Breast epithelium (tissue), 4 donors: Measurements from ENCODE around the gene CNPY4. TPM values are rescaled to one million over a fixed set of nuclear protein-coding genes. Genes with fewer than 3 reads are reported as not detected.

Source experiments
- DNase-seq, 2 donors: peaks; one replicate each; pipeline ENCODE4 v3.0.0-alpha.2; 2019; ENCODE audit warnings: low spot score in 2 of 2
- H3K27ac ChIP-seq, 2 donors: fragments of 200-600 bp; sonication (generic) in 1 of 2; one replicate each; pipeline ENCODE4 v1.5.1; 2016 to 2019; ENCODE audit warnings: mild to moderate bottlenecking in 1 of 2
- H3K27me3 ChIP-seq, 2 donors: fragments of 200-600 bp; sonication (generic) in 1 of 2; one replicate each; pipeline versions ENCODE4 v1.5.1 to v1.6.0; 2017 to 2019; ENCODE audit warnings: control low read depth in 1 of 2, mild to moderate bottlenecking in 1 of 2
- H3K36me3 ChIP-seq: fragments of 200-600 bp; one replicate; pipeline ENCODE4 v1.5.1; 2019
- H3K4me1 ChIP-seq, 2 donors: fragments of 200-600 bp; sonication (generic); one replicate each; pipeline ENCODE4 v1.5.1; 2016 to 2019; ENCODE audit warnings: control low read depth in 1 of 2
- H3K4me3 ChIP-seq, 3 donors: fragments of 200-600 bp; sonication (generic); 1 replicate in 2 of 3; 2 replicates in 1 of 3; pipeline ENCODE4 v1.5.1; 2016 to 2019; ENCODE audit warnings: mild to moderate bottlenecking in 3 of 3, moderate library complexity in 2 of 3
- H3K9me3 ChIP-seq, 2 donors: fragments of 200-600 bp; sonication (generic) in 1 of 2; one replicate each; pipeline ENCODE4 v1.5.1; 2016 to 2019; ENCODE audit warnings: control low read depth in 1 of 2
- CTCF ChIP-seq, 3 donors: fragments of 450-650 bp; IDR thresholded peaks; one replicate each; pipeline ENCODE4 v1.5.1; 2016 to 2017; ENCODE audit warnings: antibody characterized with exemption in 3 of 3, mild to moderate bottlenecking in 3 of 3, moderate library complexity in 3 of 3
- POLR2A ChIP-seq: fragments of 450-650 bp; IDR thresholded peaks from one replicate; pipeline ENCODE4 v1.6.1; 2016; ENCODE audit warnings: antibody characterized with exemption, mild to moderate bottlenecking, moderate library complexity
- POLR2AphosphoS5 ChIP-seq, 3 donors: sonication (generic); formaldehyde crosslinking; IDR thresholded peaks; one replicate each; pipeline ENCODE4 v1.6.1; 2017; ENCODE audit warnings: antibody characterized with exemption in 3 of 3
- intact Hi-C: fragments of 100-400 bp; cut with DNase I; formaldehyde crosslinking; loops from one replicate; pipeline ENCODE4 v1.15.1; 2023; ENCODE audit warnings: low total_unique reads
- total RNA-seq, 3 donors: library from RNA; depleted of rRNA; stranded (reverse); fragments of >200 nt; gene quantifications; one replicate each; pipeline ENCODE4 v1.1.0, GENCODE V29; 2016

The CNPY4 gene
- total RNA-seq, 3 donors from 2014 or later: 7.2 to 11.8 (median 11.3) TPM

DNA sequence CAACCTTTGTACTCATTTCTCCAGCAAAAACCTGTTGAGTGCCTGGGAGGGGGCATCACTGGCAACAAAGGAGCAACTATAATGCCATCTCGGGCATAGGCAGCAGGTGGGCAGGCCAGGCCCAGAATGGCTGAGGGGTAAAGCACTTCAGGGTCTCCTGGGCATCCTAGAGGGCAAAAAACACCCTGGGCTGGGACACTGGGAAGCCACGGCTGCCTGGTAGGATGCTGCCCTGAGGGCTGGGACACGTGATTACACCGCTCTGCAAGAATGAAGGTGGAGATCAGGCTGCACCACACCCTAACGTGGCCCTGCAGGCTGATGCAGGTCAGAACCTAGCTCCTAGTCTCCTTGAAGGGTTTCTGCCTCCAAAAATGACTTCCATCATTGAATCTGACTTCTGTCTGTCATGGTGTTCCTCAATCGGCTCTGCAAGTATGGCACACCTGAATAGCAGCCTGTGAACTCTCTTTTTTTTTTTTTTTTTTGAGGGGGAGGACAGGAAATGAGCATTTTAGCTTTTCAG lies 43.6 kb downstream of the CNPY4 start:
- Histone ChIP-seq H3K9me3 (no peaks in the 10 kb centered on the region), H3K36me3 (no peaks in the 10 kb centered on the region), H3K4me1 (no peaks in the 10 kb centered on the region), H3K4me3 (no peak overlapping the region), H3K27me3 (no peaks in the 10 kb centered on the region), H3K27ac (no peak overlapping the region)
- DNase-seq: no peak
- intact Hi-C loops: no loop called here
- TF ChIP-seq CTCF (IDR thresholded peaks at IDR 0.05) (no peak), POLR2AphosphoS5 (IDR thresholded peaks at IDR 0.05) (no peak), POLR2A (no peak)

DNA sequence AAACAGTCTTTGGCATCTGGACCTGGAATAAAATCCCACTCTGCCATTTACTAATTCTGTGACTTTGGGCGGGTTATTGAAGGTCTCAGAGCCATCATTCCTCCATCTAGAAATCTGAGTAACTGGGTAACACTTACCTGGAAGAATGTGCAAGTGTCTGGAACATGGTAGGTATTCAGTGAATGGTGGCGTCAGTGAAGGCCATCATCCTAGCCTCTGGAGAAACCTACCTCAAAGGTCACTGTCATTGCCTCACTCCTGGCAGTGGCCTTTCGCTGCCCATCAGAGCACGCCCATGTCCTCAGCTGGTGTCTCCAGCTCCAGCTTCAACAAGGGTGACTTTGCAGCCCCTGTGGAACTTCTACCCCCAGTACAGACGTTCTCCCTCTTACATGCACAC lies 44.4 kb downstream of the CNPY4 start:
- H3K9me3 ChIP-seq: no peaks in the 10 kb centered on the region
- H3K4me3 ChIP-seq: no peak overlapping the region
- H3K27me3 ChIP-seq: no peaks in the 10 kb centered on the region
- no peak for DNase-seq
- no peaks in the 10 kb centered on the region for H3K4me1 ChIP-seq
- intact Hi-C loops: no loop called here
- H3K27ac ChIP-seq: no peak overlapping the region
- H3K36me3 ChIP-seq: no peaks in the 10 kb centered on the region
- TF ChIP-seq POLR2AphosphoS5 (IDR thresholded peaks at IDR 0.05): no peak
- no peak for TF ChIP-seq POLR2A
- TF ChIP-seq CTCF (IDR thresholded peaks at IDR 0.05): no peak

- Histone ChIP-seq H3K4me3 (no peak overlapping the region), H3K9me3 (no peaks in the 10 kb centered on the region), H3K27me3 (no peaks in the 10 kb centered on the region), H3K36me3 (no peaks in the 10 kb centered on the region), H3K27ac (no peak overlapping the region), H3K4me1 (no peaks in the 10 kb centered on the region)
- no peak for DNase-seq
- intact Hi-C loops: loop anchor here (5.0 kb wide), 1 partner anchor 414 kb away; no protein-coding TSS in a partner anchor
- TF ChIP-seq CTCF (IDR thresholded peaks at IDR 0.05) (no peak), POLR2A (no peak), POLR2AphosphoS5 (IDR thresholded peaks at IDR 0.05) (no peak)
Observed at GRCh38 chr7:100166317-100166940, 47.0 kb downstream of the CNPY4 start.

DNA sequence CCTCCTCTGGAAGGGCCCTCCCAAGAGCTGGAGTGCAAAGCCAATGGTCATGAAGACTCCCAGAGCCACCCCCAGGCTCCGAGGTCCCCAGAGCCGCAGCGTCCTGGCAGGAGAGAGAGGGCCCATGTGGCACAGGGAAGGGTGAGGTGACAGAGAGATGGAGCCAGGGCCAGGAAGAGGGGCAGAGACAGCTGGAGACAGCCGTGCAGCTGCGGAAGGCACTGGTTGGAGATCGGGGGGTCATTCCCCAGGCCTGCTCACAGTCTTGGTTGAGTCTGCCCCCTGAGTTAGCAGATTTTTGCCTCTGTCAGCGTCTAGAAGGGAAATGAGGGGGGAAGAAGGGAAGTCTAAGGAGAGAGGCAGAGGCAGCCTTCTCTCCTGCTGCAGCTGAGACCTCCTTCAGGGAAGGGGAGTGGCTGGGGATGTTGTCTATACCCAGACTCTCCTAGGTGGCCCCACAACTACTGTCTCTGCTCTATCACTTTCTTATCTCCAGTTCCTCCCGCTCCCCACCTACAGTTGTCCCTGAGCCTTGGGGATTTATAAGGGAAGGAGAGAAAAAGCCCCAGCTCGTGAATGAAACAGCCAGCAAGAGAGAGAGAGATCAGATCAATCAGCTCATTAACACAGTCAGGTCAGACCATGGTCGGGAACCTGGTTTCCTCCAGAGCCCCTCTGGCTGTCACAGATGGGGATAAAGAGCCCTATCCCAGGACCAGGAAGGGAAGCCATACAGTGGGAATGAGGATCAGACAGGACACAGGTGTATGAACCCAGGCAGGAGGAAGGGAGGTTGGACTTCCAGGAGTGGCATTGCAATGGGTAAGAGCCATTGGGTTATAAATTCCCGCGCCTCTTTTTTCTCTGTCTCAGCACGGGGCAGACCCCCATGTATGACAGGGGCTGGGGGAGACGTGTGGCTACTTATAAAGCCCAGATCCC lies 47.8 kb downstream of the CNPY4 start:
- DNase-seq: no peak
- Histone ChIP-seq H3K27me3 (no peaks in the 10 kb centered on the region), H3K27ac (no peak overlapping the region), H3K9me3 (no peaks in the 10 kb centered on the region), H3K4me1 (no peaks in the 10 kb centered on the region), H3K4me3 (peak overlapping the region in 2 of 3 donors; percentile 46 to 52), H3K36me3 (no peaks in the 10 kb centered on the region)
- TF ChIP-seq POLR2AphosphoS5 (IDR thresholded peaks at IDR 0.05): no peak
- TF ChIP-seq CTCF (IDR thresholded peaks at IDR 0.05): no peak
- no peak for TF ChIP-seq POLR2A
- intact Hi-C loops: loop anchor here (5.0 kb wide), 1 partner anchor 415 kb away; no protein-coding TSS in a partner anchor

DNA sequence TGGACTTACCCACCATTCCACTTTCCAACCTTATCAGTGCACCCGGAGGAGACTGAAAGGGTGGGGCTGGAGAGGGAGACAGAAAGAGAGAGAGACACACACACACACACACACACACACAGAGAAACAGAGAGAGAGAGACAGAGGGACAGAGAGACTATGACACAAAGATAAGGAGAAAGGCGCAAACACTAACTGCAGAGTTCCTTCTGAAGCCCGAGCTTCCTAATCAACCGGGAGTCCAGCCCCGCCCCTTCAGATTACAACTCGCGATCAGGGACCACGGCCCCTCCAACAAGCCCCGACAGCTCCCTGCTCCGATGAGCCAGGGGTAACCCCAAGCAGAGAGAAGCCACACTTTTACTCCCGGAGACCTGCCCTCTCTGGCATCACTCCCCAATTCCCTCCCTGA lies 48.5 kb downstream of the CNPY4 start:
- H3K4me1 ChIP-seq: no peaks in the 10 kb centered on the region
- DNase-seq: no peak
- H3K27me3 ChIP-seq: no peaks in the 10 kb centered on the region
- no peak for TF ChIP-seq CTCF (IDR thresholded peaks at IDR 0.05)
- TF ChIP-seq POLR2AphosphoS5 (IDR thresholded peaks at IDR 0.05): no peak
- no peak for TF ChIP-seq POLR2A
- no peaks in the 10 kb centered on the region for H3K36me3 ChIP-seq
- no peaks in the 10 kb centered on the region for H3K9me3 ChIP-seq
- H3K4me3 ChIP-seq: peak overlapping the region; percentile 46 to 65 (median 52)
- peak overlapping the region; percentile 45 to 56 for H3K27ac ChIP-seq
- intact Hi-C loops: loop anchor here (5.0 kb wide), 1 partner anchor 416 kb away; no protein-coding TSS in a partner anchor
